ENCODE results near the gene HOXA3.

DNA sequence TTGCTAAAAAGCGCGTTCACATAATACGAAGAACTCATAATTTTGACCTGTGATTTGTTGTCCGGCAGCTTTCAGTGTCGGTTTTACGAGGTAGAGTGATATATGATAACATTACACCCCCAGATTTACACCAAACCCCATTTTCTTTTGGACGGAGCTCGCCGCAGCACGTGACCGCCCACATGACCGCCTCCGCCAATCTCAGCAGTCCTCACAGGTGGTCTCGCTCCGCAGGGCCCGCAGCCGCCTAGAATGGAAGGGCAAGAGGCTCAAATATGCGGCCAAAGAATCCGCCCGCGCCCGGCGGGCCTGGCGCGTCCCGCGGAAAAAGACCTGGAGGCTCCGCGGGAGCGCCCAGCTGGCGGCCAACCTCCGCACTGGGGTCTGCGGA, 4.1 kb upstream of the HOXA3 start, which contains the start of gene HOXA7:
- TF ChIP-seq POLR2AphosphoS5 (IDR thresholded peaks at IDR 0.05; ENCODE audit: low read depth) = no peak
- TF ChIP-seq, protein P1, sequence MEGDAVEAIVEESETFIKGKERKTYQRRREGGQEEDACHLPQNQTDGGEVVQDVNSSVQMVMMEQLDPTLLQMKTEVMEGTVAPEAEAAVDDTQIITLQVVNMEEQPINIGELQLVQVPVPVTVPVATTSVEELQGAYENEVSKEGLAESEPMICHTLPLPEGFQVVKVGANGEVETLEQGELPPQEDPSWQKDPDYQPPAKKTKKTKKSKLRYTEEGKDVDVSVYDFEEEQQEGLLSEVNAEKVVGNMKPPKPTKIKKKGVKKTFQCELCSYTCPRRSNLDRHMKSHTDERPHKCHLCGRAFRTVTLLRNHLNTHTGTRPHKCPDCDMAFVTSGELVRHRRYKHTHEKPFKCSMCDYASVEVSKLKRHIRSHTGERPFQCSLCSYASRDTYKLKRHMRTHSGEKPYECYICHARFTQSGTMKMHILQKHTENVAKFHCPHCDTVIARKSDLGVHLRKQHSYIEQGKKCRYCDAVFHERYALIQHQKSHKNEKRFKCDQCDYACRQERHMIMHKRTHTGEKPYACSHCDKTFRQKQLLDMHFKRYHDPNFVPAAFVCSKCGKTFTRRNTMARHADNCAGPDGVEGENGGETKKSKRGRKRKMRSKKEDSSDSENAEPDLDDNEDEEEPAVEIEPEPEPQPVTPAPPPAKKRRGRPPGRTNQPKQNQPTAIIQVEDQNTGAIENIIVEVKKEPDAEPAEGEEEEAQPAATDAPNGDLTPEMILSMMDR (IDR thresholded peaks at IDR 0.05; ENCODE audit: insufficient read depth, low read length) = no peak
- TF ChIP-seq, protein P2, sequence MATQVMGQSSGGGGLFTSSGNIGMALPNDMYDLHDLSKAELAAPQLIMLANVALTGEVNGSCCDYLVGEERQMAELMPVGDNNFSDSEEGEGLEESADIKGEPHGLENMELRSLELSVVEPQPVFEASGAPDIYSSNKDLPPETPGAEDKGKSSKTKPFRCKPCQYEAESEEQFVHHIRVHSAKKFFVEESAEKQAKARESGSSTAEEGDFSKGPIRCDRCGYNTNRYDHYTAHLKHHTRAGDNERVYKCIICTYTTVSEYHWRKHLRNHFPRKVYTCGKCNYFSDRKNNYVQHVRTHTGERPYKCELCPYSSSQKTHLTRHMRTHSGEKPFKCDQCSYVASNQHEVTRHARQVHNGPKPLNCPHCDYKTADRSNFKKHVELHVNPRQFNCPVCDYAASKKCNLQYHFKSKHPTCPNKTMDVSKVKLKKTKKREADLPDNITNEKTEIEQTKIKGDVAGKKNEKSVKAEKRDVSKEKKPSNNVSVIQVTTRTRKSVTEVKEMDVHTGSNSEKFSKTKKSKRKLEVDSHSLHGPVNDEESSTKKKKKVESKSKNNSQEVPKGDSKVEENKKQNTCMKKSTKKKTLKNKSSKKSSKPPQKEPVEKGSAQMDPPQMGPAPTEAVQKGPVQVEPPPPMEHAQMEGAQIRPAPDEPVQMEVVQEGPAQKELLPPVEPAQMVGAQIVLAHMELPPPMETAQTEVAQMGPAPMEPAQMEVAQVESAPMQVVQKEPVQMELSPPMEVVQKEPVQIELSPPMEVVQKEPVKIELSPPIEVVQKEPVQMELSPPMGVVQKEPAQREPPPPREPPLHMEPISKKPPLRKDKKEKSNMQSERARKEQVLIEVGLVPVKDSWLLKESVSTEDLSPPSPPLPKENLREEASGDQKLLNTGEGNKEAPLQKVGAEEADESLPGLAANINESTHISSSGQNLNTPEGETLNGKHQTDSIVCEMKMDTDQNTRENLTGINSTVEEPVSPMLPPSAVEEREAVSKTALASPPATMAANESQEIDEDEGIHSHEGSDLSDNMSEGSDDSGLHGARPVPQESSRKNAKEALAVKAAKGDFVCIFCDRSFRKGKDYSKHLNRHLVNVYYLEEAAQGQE (IDR thresholded peaks at IDR 0.05; ENCODE audit: insufficient replicate concordance, low read depth) = no peak
- TF ChIP-seq SPI1 (IDR thresholded peaks at IDR 0.05; ENCODE audit: borderline replicate concordance, low read depth) = no peak

Measured in HL-60 (cell line).